ENCODE data around the gene TOMM5.

DNA sequence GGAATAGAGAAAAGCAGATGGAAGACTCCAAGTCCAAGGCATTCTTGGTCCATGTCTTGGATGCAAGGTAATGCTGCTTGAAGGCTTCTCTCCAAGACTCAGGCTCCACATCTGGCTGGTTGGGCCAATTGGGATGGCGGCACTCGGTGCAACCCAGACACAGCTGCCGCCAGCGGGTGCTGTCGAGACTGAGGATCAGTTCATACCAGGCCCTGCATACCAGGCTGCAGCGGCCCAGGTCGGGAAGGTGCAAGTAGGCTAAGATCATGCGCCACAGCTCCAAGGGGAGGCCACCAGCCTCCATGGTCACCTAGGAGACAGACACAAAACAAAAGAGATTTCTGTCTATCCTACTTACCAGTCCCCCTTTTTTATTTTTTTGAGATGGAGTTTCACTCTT, 50.9 kb downstream of the TOMM5 start:
- TF ChIP-seq POLR2AphosphoS5 (IDR thresholded peaks at IDR 0.05; ENCODE audit: low read depth, low read length) (no peak), SIN3A (IDR thresholded peaks at IDR 0.05; ENCODE audit: borderline replicate concordance, insufficient read depth, low read length) (no peak), FOXP2 (optimal IDR thresholded peaks at IDR 0.05; ENCODE audit: borderline replicate concordance, extremely low read depth, extremely low read length, insufficient read depth) (no peak)
- TF ChIP-seq, protein P1, sequence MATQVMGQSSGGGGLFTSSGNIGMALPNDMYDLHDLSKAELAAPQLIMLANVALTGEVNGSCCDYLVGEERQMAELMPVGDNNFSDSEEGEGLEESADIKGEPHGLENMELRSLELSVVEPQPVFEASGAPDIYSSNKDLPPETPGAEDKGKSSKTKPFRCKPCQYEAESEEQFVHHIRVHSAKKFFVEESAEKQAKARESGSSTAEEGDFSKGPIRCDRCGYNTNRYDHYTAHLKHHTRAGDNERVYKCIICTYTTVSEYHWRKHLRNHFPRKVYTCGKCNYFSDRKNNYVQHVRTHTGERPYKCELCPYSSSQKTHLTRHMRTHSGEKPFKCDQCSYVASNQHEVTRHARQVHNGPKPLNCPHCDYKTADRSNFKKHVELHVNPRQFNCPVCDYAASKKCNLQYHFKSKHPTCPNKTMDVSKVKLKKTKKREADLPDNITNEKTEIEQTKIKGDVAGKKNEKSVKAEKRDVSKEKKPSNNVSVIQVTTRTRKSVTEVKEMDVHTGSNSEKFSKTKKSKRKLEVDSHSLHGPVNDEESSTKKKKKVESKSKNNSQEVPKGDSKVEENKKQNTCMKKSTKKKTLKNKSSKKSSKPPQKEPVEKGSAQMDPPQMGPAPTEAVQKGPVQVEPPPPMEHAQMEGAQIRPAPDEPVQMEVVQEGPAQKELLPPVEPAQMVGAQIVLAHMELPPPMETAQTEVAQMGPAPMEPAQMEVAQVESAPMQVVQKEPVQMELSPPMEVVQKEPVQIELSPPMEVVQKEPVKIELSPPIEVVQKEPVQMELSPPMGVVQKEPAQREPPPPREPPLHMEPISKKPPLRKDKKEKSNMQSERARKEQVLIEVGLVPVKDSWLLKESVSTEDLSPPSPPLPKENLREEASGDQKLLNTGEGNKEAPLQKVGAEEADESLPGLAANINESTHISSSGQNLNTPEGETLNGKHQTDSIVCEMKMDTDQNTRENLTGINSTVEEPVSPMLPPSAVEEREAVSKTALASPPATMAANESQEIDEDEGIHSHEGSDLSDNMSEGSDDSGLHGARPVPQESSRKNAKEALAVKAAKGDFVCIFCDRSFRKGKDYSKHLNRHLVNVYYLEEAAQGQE (IDR thresholded peaks at IDR 0.05; ENCODE audit: insufficient read depth in 1 of 2, low read depth in 2 of 2, low read length in 2 of 2): no peak

Measured in PFSK-1 (cell line).